PFSK-1 (cell line): ENCODE data around the gene M6PR.

Source experiments
- POLR2AphosphoS5 ChIP-seq: IDR thresholded peaks from 2 replicates; pipeline ENCODE4 v1.6.1; 2012; ENCODE audit warnings: low read depth, mild to moderate bottlenecking, control low read depth, low read length, moderate library complexity
- SIN3A ChIP-seq: IDR thresholded peaks from 2 replicates; pipeline ENCODE4 v1.6.1; 2012; ENCODE audit warnings: mild to moderate bottlenecking, low read length, moderate library complexity, borderline replicate concordance; ENCODE audit not compliant: insufficient read depth

GRCh38 chr12:8950702-8951478 lies 1.4 kb upstream of the M6PR start:
- TF ChIP-seq POLR2AphosphoS5: no peak
- TF ChIP-seq SIN3A: no peak
